ENCODE results near the gene DALRD3. TPM values are rescaled to one million over a fixed set of nuclear protein-coding genes. Genes with fewer than 3 reads are reported as not detected.
A peak's percentile ranks its signal among the peaks of the same experiment; 100 is the strongest.

The DALRD3 gene
- total and polyA plus RNA-seq, 2 donors from 2014 or later = 41.6 to 46.8 TPM

DNA sequence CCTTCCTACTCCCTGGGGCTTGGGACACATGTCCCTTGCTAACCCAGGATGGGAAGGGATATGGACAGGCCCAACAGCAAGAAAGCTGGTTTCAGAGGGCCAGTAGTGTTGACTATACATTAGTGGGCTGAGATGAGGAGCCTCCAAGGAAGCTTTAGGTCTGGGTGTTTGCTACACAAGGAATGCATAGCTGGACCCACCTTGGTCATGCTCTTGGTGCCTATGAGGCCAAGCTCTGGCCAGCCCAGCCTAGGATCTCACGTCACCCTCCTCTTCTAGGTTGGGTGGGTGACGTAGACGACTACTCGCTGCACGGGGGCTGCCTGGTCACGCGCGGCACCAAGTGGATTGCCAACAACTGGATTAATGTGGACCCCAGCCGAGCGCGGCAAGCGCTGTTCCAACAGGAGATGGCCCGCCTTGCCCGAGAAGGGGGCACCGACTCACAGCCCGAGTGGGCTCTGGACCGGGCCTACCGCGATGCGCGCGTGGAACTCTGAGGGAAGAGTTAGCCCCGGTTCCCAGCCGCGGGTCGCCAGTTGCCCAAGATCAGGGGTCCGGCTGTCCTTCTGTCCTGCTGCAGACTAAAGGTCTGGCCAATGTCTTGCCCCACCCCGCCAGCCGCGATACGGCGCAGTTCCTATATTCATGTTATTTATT is 11.8 kb downstream of the DALRD3 start:
- Histone ChIP-seq H3K27me3 (ENCODE audit: control insufficient read depth, insufficient read depth, low read length) (no peaks in the 10 kb centered on the region), H3K36me3 (ENCODE audit: control insufficient read depth in 2 of 3, insufficient read depth in 3 of 3, low read length in 3 of 3) (peaks cover 0 to 12% (median 0%) of the 10 kb centered on the region in 3 donors), H3K4me1 (ENCODE audit: control insufficient read depth in 2 of 3, insufficient read depth in 2 of 3, low read depth in 1 of 3, low read length in 3 of 3) (peaks cover 0 to 13% (median 9%) of the 10 kb centered on the region in 3 donors), H3K27ac (ENCODE audit: low read depth in 2 of 2, low read length in 2 of 2) (peak overlapping the region; percentile 96 to 99), H3K4me3 (ENCODE audit: low read length in 3 of 3) (peak overlapping the region; percentile 82 to 92 (median 92)), H3K9me3 (ENCODE audit: control insufficient read depth in 2 of 3, insufficient read depth in 1 of 3, low read length in 3 of 3) (no peaks in the 10 kb centered on the region), H3K9ac (ENCODE audit: low read length in 3 of 3) (peak overlapping the region; percentile 67 to 99 (median 90))
- DNase-seq (peak; percentile 49 to 89 (median 72)), FAIRE-seq (no peak)
- intact Hi-C loops (cut with DNase I) = no loop called here
- TF ChIP-seq CTCF (IDR thresholded peaks at IDR 0.05; ENCODE audit: borderline replicate concordance, extremely low read depth, insufficient read depth) = no peak

- FAIRE-seq = no peak
- Histone ChIP-seq H3K36me3 (ENCODE audit: control insufficient read depth in 2 of 3, insufficient read depth in 3 of 3, low read length in 3 of 3) (peaks cover 0 to 12% (median 0%) of the 10 kb centered on the region in 3 donors), H3K27ac (ENCODE audit: low read depth in 2 of 2, low read length in 2 of 2) (peak overlapping the region; percentile 96 to 99), H3K27me3 (ENCODE audit: control insufficient read depth, insufficient read depth, low read length) (no peaks in the 10 kb centered on the region), H3K4me1 (ENCODE audit: control insufficient read depth in 2 of 3, insufficient read depth in 2 of 3, low read depth in 1 of 3, low read length in 3 of 3) (peaks cover 0 to 13% (median 9%) of the 10 kb centered on the region in 3 donors), H3K9ac (ENCODE audit: low read length in 3 of 3) (peak overlapping the region in 1 of 3 donors; percentile 99), H3K9me3 (ENCODE audit: control insufficient read depth in 2 of 3, insufficient read depth in 1 of 3, low read length in 3 of 3) (no peaks in the 10 kb centered on the region), H3K4me3 (ENCODE audit: low read length in 3 of 3) (peak overlapping the region; percentile 24 to 92 (median 82))
- DNase-seq = peak in 2 of 5 donors; percentile 55 to 73
- TF ChIP-seq CTCF (IDR thresholded peaks at IDR 0.05; ENCODE audit: borderline replicate concordance, extremely low read depth, insufficient read depth) = no peak
- intact Hi-C loops (cut with DNase I) = no loop called here
Measured at GRCh38 chr3:49005998-49006397, 12.4 kb downstream of the DALRD3 start.

DNA sequence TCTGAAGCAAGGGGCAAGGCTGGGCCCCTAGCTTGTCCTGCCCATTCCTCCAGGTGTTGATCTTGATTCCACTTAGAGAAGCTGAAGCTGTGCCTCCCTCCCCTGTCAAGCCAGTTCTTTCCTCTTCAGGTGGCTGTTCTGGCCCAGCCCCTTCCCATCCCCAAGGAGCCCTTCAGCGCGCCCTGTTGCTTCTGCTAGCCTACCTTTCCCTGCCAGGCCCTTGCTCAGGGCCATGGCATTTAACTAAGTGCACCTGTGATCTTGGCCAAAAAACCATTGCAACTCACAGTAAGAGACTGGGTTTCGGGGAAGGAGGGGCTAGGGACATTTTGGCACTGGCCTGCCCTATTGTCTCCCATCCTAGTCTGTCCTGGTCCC is 13.1 kb downstream of the DALRD3 start:
- Histone ChIP-seq H3K4me3 (ENCODE audit: low read length in 3 of 3) (no peak overlapping the region), H3K4me1 (ENCODE audit: control insufficient read depth in 2 of 3, insufficient read depth in 2 of 3, low read depth in 1 of 3, low read length in 3 of 3) (peaks cover 0 to 13% (median 9%) of the 10 kb centered on the region in 3 donors), H3K36me3 (ENCODE audit: control insufficient read depth in 2 of 3, insufficient read depth in 3 of 3, low read length in 3 of 3) (peaks cover 0 to 12% (median 0%) of the 10 kb centered on the region in 3 donors), H3K27ac (ENCODE audit: low read depth in 2 of 2, low read length in 2 of 2) (no peak overlapping the region), H3K9ac (ENCODE audit: low read length in 3 of 3) (no peak overlapping the region), H3K27me3 (ENCODE audit: control insufficient read depth, insufficient read depth, low read length) (no peaks in the 10 kb centered on the region), H3K9me3 (ENCODE audit: control insufficient read depth in 2 of 3, insufficient read depth in 1 of 3, low read length in 3 of 3) (no peaks in the 10 kb centered on the region)
- no peak for FAIRE-seq
- intact Hi-C loops (cut with DNase I) = no loop called here
- DNase-seq = no peak
- TF ChIP-seq CTCF (IDR thresholded peaks at IDR 0.05; ENCODE audit: borderline replicate concordance, extremely low read depth, insufficient read depth) = no peak
